NCI-H510A treated with DMSO at 0.1 percent for 48 hours (cell line): ENCODE results near the gene ESCO1.

Experiments
- DNase-seq: peaks from one replicate; lab custom pipeline; 2025; lab: John Stamatoyannopoulos, UW

The ESCO1 gene

DNA sequence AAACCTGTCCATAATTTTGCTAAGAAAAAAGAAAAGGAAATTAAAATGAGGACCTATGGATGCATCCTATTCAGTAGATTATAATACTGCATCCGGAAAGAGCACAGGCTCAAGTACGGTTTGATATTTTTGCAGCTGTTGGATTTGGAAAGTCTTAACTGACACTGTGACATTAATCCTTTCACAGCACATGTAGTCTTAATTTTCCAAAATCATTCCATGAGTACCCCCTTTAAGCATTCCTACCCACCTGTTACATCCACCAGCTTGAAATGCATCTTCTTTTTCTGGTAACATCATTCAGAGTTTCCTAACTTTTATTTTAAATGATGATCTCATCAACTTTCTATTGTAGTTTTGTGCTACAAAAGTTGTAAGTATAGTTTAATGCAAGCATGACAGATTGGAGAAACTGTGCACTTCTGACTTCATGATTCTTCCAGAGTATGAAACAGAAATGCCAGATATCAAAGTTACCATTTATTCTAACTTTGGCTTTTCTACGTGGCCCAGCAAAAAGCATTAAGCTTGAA, 113.5 kb downstream of the ESCO1 start:
- no peak for DNase-seq

DNA sequence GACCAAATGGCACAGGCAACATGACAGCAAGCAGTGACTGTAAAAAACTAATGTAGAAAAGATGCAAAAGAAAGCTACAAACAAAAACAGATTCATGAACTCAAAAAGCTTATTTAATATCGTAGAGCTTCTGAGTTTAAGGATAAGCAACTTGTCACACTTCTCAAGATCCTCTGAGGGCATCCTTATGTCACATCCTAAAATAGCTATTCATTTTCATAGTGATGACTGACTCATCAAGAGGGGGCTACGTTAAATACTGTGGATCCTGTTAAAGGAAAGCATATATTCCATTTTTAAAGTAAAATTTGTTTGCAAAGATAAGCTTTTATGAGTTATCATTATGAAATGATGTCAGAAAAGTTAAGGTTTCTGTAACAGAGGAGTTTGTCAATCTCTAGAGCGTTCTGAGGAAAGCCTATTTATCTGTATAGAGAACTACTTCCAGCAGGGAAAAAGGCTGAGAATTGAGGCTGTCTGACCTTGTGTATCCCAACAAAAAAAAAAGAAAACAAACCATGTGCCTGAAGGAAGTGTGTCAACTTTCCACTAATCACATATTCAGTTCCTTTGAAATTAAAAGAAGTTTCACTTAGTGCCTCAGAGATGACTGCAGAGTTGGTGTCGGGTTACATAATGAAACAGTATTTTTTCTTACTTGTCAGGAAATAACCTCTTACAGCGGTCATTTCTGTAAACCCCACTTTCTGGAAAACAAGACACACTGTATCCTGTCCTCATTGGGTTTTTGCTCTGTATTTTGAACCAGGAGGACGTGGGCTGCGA, 115.5 kb downstream of the ESCO1 start:
- no peak for DNase-seq

DNA sequence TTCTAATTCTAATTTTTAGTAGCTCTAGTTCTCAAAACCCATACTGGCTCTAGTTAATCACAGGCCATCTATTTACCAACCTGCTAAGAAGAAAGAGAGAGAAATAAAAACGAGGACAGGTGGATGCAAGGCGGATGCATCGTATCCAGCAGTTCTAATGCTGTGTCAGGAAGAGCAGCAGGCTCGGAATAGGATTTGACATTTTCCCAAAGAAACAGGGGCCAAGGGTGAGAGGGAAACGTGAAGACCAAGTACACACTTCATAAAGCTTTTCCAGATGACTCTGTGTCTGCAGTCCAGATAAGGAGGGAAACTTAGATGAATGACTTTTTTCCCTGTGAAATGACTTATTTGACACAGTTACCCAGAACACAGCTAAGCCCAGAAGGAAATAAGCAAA, 117.5 kb downstream of the ESCO1 start:
- no peak for DNase-seq

DNA sequence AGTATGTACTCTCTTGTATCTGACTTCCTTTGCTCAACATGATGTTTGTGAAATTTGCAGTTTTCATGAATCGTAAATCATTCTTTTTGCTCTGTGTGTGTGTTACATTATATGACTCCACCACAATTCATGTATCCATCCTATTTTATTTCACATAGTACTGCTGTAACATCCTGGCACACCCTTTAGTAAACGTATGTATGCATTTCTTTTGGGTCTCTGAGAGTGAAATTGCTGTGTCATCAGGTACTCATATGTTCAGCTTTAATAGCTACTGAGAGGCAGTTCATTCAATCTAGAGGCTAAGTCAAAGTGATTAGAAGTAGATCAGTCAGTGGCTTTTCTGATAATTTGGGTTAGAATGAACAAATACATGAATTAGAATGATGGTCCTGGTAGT, 118.8 kb downstream of the ESCO1 start:
- DNase-seq, result no peak

DNA sequence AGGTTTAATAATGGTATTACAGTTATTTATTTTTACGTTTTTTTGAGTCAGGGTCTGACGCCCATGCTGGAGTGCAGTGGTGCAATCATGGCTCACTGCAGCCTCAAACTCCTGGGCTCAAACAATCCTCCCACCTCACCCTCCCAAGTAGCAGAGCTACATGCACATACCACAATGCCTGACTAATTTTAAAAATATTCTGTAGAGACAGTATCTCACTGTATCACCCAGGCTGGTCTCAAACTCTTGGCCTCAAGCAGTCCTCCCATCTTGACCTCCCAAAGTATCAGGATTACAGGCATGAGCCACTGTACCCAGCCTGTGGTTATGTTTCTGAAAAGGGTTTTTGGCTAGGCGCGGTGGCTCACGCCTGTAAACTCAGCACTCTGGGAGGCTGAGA, 120.8 kb downstream of the ESCO1 start:
- no peak for DNase-seq
